Gastroesophageal sphincter (tissue), 4 donors: Measurements from ENCODE around the gene USP46. TPM values are rescaled to one million over a fixed set of nuclear protein-coding genes. Genes with fewer than 3 reads are reported as not detected.

ENCODE experiments used
- ATAC-seq: fragments of 150-250 bp; one replicate; pipeline ENCODE4 v1.9.1; 2016; ENCODE audit warnings: mild to moderate bottlenecking, moderate library complexity
- H3K27ac ChIP-seq, 4 donors: fragments of 200-600 bp; sonication (generic) in 3 of 4; 1 replicate in 3 of 4; 2 replicates in 1 of 4; pipeline ENCODE4 v1.5.1; 2016 to 2019
- H3K27me3 ChIP-seq: fragments of 200-600 bp; sonication (generic); one replicate; pipeline ENCODE4 v1.5.1; 2019
- H3K36me3 ChIP-seq, 2 donors: fragments of 200-600 bp; sonication (generic); one replicate each; pipeline ENCODE4 v1.5.1; 2019; ENCODE audit warnings: control low read depth in 1 of 2
- H3K4me1 ChIP-seq, 3 donors: fragments of 200-600 bp; sonication (generic); 1 replicate in 2 of 3; 2 replicates in 1 of 3; pipeline ENCODE4 v1.5.1; 2016 to 2019; ENCODE audit warnings: control low read depth in 2 of 3
- H3K4me3 ChIP-seq, 2 donors: fragments of 200-600 bp; sonication (generic); one replicate each; pipeline ENCODE4 v1.5.1; 2019; ENCODE audit warnings: mild to moderate bottlenecking in 1 of 2, moderate library complexity in 1 of 2
- H3K9me3 ChIP-seq, 3 donors: fragments of 200-600 bp; sonication (generic); one replicate each; pipeline ENCODE4 v1.5.1; 2017 to 2019; ENCODE audit warnings: control low read depth in 2 of 3
- CTCF ChIP-seq, 4 experiments: fragments of 200-600 bp in 2 of 4; fragments of 450-650 bp in 2 of 4; sonication (generic) in 1 of 4; IDR thresholded peaks; one replicate each; pipeline ENCODE4 v1.5.1; 2017 to 2019; ENCODE audit warnings: antibody characterized with exemption in 4 of 4, mild to moderate bottlenecking in 2 of 4, moderate library complexity in 2 of 4
- EP300 ChIP-seq: sonication (generic); formaldehyde crosslinking; IDR thresholded peaks from one replicate; pipeline ENCODE4 v1.6.1; 2017; ENCODE audit warnings: antibody characterized with exemption, mild to moderate bottlenecking
- POLR2A ChIP-seq, 2 donors: fragments of 450-650 bp; IDR thresholded peaks; one replicate each; pipeline ENCODE4 v1.6.1; 2017; ENCODE audit warnings: antibody characterized with exemption in 2 of 2, mild to moderate bottlenecking in 2 of 2, moderate library complexity in 1 of 2
- POLR2AphosphoS5 ChIP-seq: sonication (generic); formaldehyde crosslinking; IDR thresholded peaks from one replicate; pipeline ENCODE4 v1.6.1; 2017; ENCODE audit warnings: antibody characterized with exemption
- WGBS, 2 donors: methylation state at CpG; one replicate each; pipeline ENCODE4 v1.1.5; 2018; ENCODE audit warnings: low coverage in 1 of 2; 5-methylcytosine and 5-hydroxymethylcytosine counted together
- total RNA-seq, 4 donors: library from RNA; depleted of rRNA; stranded (reverse); fragments of >200 nt; gene quantifications; one replicate each; pipeline ENCODE4 v1.1.0, GENCODE V29; 2016

Gene USP46
- total RNA-seq, 4 donors from 2014 or later = 8.1 to 9.5 (median 8.7) TPM

- Histone ChIP-seq H3K9me3 (no peaks in the 10 kb centered on the region), H3K27ac (no peak overlapping the region), H3K27me3 (no peaks in the 10 kb centered on the region), H3K4me3 (no peak overlapping the region), H3K36me3 (no peaks in the 10 kb centered on the region), H3K4me1 (peaks cover 11 to 41% (median 20%) of the 10 kb centered on the region in 3 donors)
- 0 to 9% methylated on average over 4 of the region's 4 CpGs for WGBS, 2 donors
- ATAC-seq = peak; percentile 57
- peak; percentile 34 for TF ChIP-seq POLR2AphosphoS5
- TF ChIP-seq POLR2A (IDR thresholded peaks at IDR 0.05) = no peak
- no peak for TF ChIP-seq EP300
- TF ChIP-seq CTCF (IDR thresholded peaks at IDR 0.05) = no peak
Observed at GRCh38 chr4:52643785-52644244, 15.3 kb downstream of the USP46 start.

GRCh38 chr4:52643190-52643589 lies 15.9 kb downstream of the USP46 start:
- Histone ChIP-seq H3K4me3 (no peak overlapping the region), H3K27ac (no peak overlapping the region), H3K4me1 (peaks cover 11 to 41% (median 20%) of the 10 kb centered on the region in 3 donors), H3K27me3 (no peaks in the 10 kb centered on the region), H3K9me3 (no peaks in the 10 kb centered on the region), H3K36me3 (no peaks in the 10 kb centered on the region)
- ATAC-seq = no peak
- WGBS, 2 donors = 50 to 100% methylated on average over 1 to 2 of the region's 2 CpGs
- TF ChIP-seq CTCF (IDR thresholded peaks at IDR 0.05) (no peak), POLR2AphosphoS5 (no peak), POLR2A (IDR thresholded peaks at IDR 0.05) (no peak), EP300 (no peak)

DNA sequence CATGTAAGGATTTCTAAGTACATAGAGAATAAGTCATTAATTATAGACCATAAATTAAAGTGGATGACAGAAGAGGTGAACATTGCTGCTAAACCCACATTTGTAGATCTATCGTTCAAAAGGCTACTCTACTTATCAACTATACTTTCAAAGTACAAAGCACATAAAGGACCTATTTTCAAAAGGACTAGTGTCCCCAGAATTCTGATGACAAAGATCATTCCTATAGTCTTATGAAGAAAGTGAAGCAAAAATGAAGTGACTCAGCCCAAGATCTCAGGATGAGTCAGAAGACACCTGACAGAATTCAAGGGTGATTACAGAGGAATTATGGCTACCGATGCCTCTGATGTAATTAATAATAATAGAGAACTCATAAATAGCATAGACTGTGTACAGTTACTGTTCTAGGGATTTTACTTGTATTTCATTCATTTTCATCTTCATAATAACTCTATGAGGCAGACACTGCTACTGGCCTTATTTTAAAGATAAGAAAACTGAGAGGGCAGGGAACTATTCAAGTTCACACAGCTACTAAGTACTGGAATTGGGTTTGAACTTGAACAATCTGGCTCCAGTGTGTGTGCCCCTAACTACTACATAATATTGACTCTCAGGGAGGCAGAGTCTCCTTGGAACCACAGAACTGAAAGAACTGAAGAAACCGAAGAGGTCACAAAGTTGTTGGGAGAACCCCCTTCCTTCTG lies 17.1 kb downstream of the USP46 start:
- H3K9me3 ChIP-seq = no peaks in the 10 kb centered on the region
- no peak for ATAC-seq

DNA sequence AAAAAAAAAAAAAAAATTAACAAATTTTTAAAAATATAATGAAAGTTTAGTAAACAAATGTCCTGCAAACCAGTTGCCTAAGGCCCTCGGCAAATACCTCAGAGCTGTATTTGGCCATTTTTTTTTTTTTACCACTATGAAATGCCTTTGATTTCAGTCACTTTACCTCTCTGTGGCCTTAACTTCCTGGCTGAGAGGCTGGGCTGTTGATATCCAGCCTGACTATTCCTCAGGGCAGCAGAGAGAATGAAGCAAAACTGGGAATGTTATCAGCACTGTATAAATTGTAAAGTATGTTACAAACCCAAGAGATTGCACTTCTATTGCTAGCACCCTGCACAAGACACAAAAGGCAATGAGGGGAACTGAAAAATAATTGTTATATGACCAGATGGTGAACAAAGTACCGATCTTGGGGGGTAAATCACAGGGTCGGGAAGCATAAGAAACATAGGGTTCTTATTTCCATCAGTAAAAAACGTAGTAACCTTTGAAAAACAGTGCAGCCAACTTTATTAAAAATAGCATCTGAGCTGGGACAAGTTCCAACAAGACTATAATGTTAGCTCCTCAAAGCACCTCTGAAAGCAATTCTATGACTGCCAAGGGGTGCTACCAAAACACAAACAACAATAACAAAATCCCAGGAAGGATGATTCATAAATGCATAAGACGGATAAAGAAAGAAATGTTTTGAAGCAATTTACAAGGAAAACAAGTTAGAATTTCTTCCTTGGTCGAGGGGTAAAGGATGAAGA lies 18.1 kb downstream of the USP46 start:
- TF ChIP-seq CTCF (IDR thresholded peaks at IDR 0.05) (no peak), POLR2A (IDR thresholded peaks at IDR 0.05) (no peak), EP300 (no peak), POLR2AphosphoS5 (no peak)
- Histone ChIP-seq H3K27ac (peak overlapping the region in 3 of 4 donors; percentile 29 to 65 (median 38)), H3K9me3 (no peaks in the 10 kb centered on the region), H3K4me1 (peaks cover 11 to 41% (median 20%) of the 10 kb centered on the region in 3 donors), H3K36me3 (no peaks in the 10 kb centered on the region), H3K4me3 (no peak overlapping the region), H3K27me3 (no peaks in the 10 kb centered on the region)
- ATAC-seq = no peak
- 12 to 14% methylated on average over 6 of the region's 6 CpGs for WGBS, 2 donors

More for the DNA sequence above, 17.1 kb downstream of the USP46 start:
- H3K36me3 ChIP-seq = no peaks in the 10 kb centered on the region
- TF ChIP-seq CTCF (IDR thresholded peaks at IDR 0.05) = no peak
- TF ChIP-seq POLR2A (IDR thresholded peaks at IDR 0.05) = no peak
- no peak for TF ChIP-seq POLR2AphosphoS5
- no peak for TF ChIP-seq EP300
- peaks cover 11 to 41% (median 20%) of the 10 kb centered on the region in 3 donors for H3K4me1 ChIP-seq
- H3K4me3 ChIP-seq = no peak overlapping the region
- peak overlapping the region in 2 of 4 donors; percentile 21 to 65 for H3K27ac ChIP-seq
- WGBS, 2 donors = 49 to 63% methylated on average over 2 to 3 of the region's 3 CpGs
- H3K27me3 ChIP-seq = no peaks in the 10 kb centered on the region
